Measurements from ENCODE around the gene KCTD19.

- peak; percentile 56; the same call in 1 of the 2 replicates for TF ChIP-seq CTCF (conservative IDR thresholded peaks at IDR 0.05)
- no peak for TF ChIP-seq EZH2 (IDR thresholded peaks at IDR 0.05; ENCODE audit: low read depth)
These were observed 47.0 kb downstream of the KCTD19 start, which contains the start of gene PLEKHG4 for GRCh38 chr16:67279296-67280089.

Data from PC-9 (cell line).